Measurements from ENCODE around the gene S100A12. TPM values are rescaled to one million over a fixed set of nuclear protein-coding genes. Genes with fewer than 3 reads are reported as not detected.

S100A12 gene
- total RNA-seq, 1 experiment from 2014 or later: not detected

GRCh38 chr1:153362187-153362775 is 13.1 kb downstream of the S100A12 start:
- Mint-ChIP-seq H3K4me3 (ENCODE audit: unreplicated experiment) (no peak overlapping the region), H3K4me1 (ENCODE audit: low read depth, unreplicated experiment) (peaks cover 6% of the 10 kb centered on the region), H3K9me3 (ENCODE audit: unreplicated experiment) (no peaks in the 10 kb centered on the region), H3K27me3 (ENCODE audit: insufficient read depth, unreplicated experiment) (peaks cover 5% of the 10 kb centered on the region), H3K36me3 (ENCODE audit: insufficient read depth, unreplicated experiment) (no peaks in the 10 kb centered on the region), H3K27ac (ENCODE audit: unreplicated experiment) (no peak overlapping the region)
- no TSS peak for BruUV-seq (replicated peaks)
- ChIA-PET CTCF (interaction anchor here (1.2 kb wide), 1 partner anchor 10 kb away, joined by 4 read pairs; no protein-coding TSS in a partner anchor), POLR2A (no interaction called here)
- Histone ChIP-seq H3K36me3 (ENCODE audit: control insufficient read depth, insufficient read depth, low read length) (no peaks in the 10 kb centered on the region), H3K27me3 (replicated peaks; ENCODE audit: control insufficient read depth, insufficient read depth, low read length) (no peaks in the 10 kb centered on the region), H3K4me1 (peaks cover 28% of the 10 kb centered on the region), H3K9me3 (no peaks in the 10 kb centered on the region), H3K4me3 (ENCODE audit: low read depth, low read length) (no peak overlapping the region)
- DNase-seq: no peak
- intact Hi-C loops (cut with micrococcal nuclease; ENCODE audit: unreplicated experiment): no loop called here
- no peak for TF ChIP-seq CTCF (IDR thresholded peaks at IDR 0.05; ENCODE audit: insufficient read depth in 1 of 2, low read depth in 1 of 2, low read length in 1 of 2, severe bottlenecking in 1 of 2, unreplicated experiment in 1 of 2)

- CTCF ChIA-PET: interaction anchor here (0.6 to 1.2 kb wide), 2 partner anchors 9 to 47 kb away, joined by 3 to 4 read pairs; no protein-coding TSS in a partner anchor
- no peak for DNase-seq
- H3K4me1 Mint-ChIP-seq (ENCODE audit: low read depth, unreplicated experiment): peaks cover 6% of the 10 kb centered on the region
- POLR2A ChIA-PET: no interaction called here
- Histone ChIP-seq H3K27me3 (replicated peaks; ENCODE audit: control insufficient read depth, insufficient read depth, low read length) (no peaks in the 10 kb centered on the region), H3K9me3 (no peaks in the 10 kb centered on the region), H3K4me3 (ENCODE audit: low read depth, low read length) (no peak overlapping the region), H3K4me1 (peaks cover 28% of the 10 kb centered on the region), H3K36me3 (ENCODE audit: control insufficient read depth, insufficient read depth, low read length) (no peaks in the 10 kb centered on the region)
- intact Hi-C loops (cut with micrococcal nuclease; ENCODE audit: unreplicated experiment): no loop called here
- H3K4me3 Mint-ChIP-seq (ENCODE audit: unreplicated experiment): no peak overlapping the region
- no peak overlapping the region for H3K27ac Mint-ChIP-seq (ENCODE audit: unreplicated experiment)
- BruUV-seq (replicated peaks): no TSS peak
- H3K9me3 Mint-ChIP-seq (ENCODE audit: unreplicated experiment): no peaks in the 10 kb centered on the region
- H3K27me3 Mint-ChIP-seq (ENCODE audit: insufficient read depth, unreplicated experiment): peaks cover 5% of the 10 kb centered on the region
- TF ChIP-seq CTCF (IDR thresholded peaks at IDR 0.05; ENCODE audit: insufficient read depth in 1 of 2, low read depth in 1 of 2, low read length in 1 of 2, severe bottlenecking in 1 of 2, unreplicated experiment in 1 of 2): no peak
- no peaks in the 10 kb centered on the region for H3K36me3 Mint-ChIP-seq (ENCODE audit: insufficient read depth, unreplicated experiment)
Observed at GRCh38 chr1:153361480-153362109, 13.8 kb downstream of the S100A12 start.

DNA sequence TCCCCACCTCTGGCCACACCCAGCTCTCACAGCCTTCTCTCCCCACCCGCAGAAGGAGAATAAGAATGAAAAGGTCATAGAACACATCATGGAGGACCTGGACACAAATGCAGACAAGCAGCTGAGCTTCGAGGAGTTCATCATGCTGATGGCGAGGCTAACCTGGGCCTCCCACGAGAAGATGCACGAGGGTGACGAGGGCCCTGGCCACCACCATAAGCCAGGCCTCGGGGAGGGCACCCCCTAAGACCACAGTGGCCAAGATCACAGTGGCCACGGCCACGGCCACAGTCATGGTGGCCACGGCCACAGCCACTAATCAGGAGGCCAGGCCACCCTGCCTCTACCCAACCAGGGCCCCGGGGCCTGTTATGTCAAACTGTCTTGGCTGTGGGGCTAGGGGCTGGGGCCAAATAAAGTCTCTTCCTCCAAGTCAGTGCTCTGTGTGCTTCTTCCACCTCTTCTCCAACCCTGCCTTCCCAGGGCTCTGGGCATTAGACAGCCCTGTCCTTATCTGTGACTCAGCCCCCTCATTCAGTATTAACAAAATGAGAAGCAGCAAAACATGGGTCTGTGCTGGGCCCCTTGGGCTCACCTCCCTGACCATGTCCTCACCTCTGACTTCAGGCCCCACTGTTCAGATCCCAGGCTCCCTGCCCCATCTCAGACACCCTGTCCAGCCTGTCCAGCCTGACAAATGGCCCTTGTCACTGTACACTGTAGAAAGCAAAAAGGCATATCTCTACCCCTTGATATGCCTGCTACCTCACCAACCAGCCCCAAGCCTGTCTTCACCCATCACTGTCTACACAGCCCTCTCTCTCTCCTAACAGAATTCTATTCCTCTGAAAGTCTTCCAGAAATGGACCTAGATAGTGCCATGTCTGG is 14.6 kb downstream of the S100A12 start:
- Histone ChIP-seq H3K27me3 (replicated peaks; ENCODE audit: control insufficient read depth, insufficient read depth, low read length) (no peaks in the 10 kb centered on the region), H3K36me3 (ENCODE audit: control insufficient read depth, insufficient read depth, low read length) (no peaks in the 10 kb centered on the region), H3K9me3 (no peaks in the 10 kb centered on the region), H3K4me3 (ENCODE audit: low read depth, low read length) (no peak overlapping the region), H3K4me1 (peaks cover 28% of the 10 kb centered on the region)
- no peak for DNase-seq
- Mint-ChIP-seq H3K4me3 (ENCODE audit: unreplicated experiment) (no peak overlapping the region), H3K4me1 (ENCODE audit: low read depth, unreplicated experiment) (peaks cover 6% of the 10 kb centered on the region), H3K27ac (ENCODE audit: unreplicated experiment) (no peak overlapping the region), H3K36me3 (ENCODE audit: insufficient read depth, unreplicated experiment) (no peaks in the 10 kb centered on the region), H3K27me3 (ENCODE audit: insufficient read depth, unreplicated experiment) (peaks cover 10% of the 10 kb centered on the region), H3K9me3 (ENCODE audit: unreplicated experiment) (no peaks in the 10 kb centered on the region)
- BruUV-seq (replicated peaks): no TSS peak
- POLR2A ChIA-PET: no interaction called here
- intact Hi-C loops (cut with micrococcal nuclease; ENCODE audit: unreplicated experiment): no loop called here
- TF ChIP-seq CTCF (IDR thresholded peaks at IDR 0.05; ENCODE audit: insufficient read depth in 1 of 2, low read depth in 1 of 2, low read length in 1 of 2, severe bottlenecking in 1 of 2, unreplicated experiment in 1 of 2): no peak
- CTCF ChIA-PET: interaction anchor here (0.6 kb wide), 1 partner anchor 48 kb away, joined by 3 read pairs; no protein-coding TSS in a partner anchor

All from Caco-2 (cell line).